ENCODE measurements around the gene GRID1. TPM values are rescaled to one million over a fixed set of nuclear protein-coding genes. Genes with fewer than 3 reads are reported as not detected.

Gene GRID1
- total RNA-seq, 1 experiment from 2014 or later = 5.6 TPM

GRCh38 chr10:85857791-85858190, 508.8 kb downstream of the GRID1 start:
- ATAC-seq (no peak), DNase-seq (ENCODE audit: low read depth, low spot score) (no peak)
- no peak overlapping the region for H3K27ac ChIP-seq (ENCODE audit: low read depth, low read length)
- H3K4me2 ChIP-seq (ENCODE audit: low read length) = no peak overlapping the region
- ChIA-PET CTCF (no interaction called here), POLR2A (no interaction called here), RAD21 (ENCODE audit: low non-redundant PET in 1 of 2, low total read pairs in 2 of 2, uncharacterized antibody in 2 of 2, unreplicated experiment in 2 of 2) (no interaction called here)
- no TSS peak for BruUV-seq (replicated peaks)
- H3K9me2 ChIP-seq (ENCODE audit: insufficient read depth) = no peaks in the 10 kb centered on the region
- H2AFZ ChIP-seq (ENCODE audit: low read depth, low read length, poor library complexity, severe bottlenecking) = no peak overlapping the region
- no peaks in the 10 kb centered on the region for H3K4me1 ChIP-seq (ENCODE audit: control insufficient read depth in 1 of 2, insufficient read depth in 2 of 2, low read length in 2 of 2)
- H3K4me3 ChIP-seq (replicated peaks in 1 of 2; ENCODE audit: low read depth in 1 of 2, low read length in 2 of 2) = no peak overlapping the region
- no peaks in the 10 kb centered on the region for H3K9me3 ChIP-seq (ENCODE audit: control insufficient read depth in 1 of 2, insufficient read depth in 1 of 2, low read depth in 1 of 2, low read length in 2 of 2)
- no peaks in the 10 kb centered on the region for H3K27me3 ChIP-seq (ENCODE audit: insufficient read depth, low read length)
- no peak overlapping the region for H3K9ac ChIP-seq (ENCODE audit: low read length)
- H4K20me1 ChIP-seq (ENCODE audit: insufficient read depth) = no peaks in the 10 kb centered on the region
- TF ChIP-seq REST (IDR thresholded peaks at IDR 0.05; ENCODE audit: low read depth) (no peak), POLR2AphosphoS5 (IDR thresholded peaks at IDR 0.05; ENCODE audit: low read depth, low read length) (no peak), ZFX (IDR thresholded peaks at IDR 0.05) (no peak), POLR2A (IDR thresholded peaks at IDR 0.05; ENCODE audit: borderline replicate concordance, extremely low read depth, insufficient read depth, insufficient read length) (no peak), TCF7L2 (IDR thresholded peaks at IDR 0.05; ENCODE audit: borderline replicate concordance, extremely low read depth, insufficient read depth, insufficient read length) (no peak), SP1 (IDR thresholded peaks at IDR 0.05; ENCODE audit: low read depth) (no peak), ZNF274 (IDR thresholded peaks at IDR 0.05; ENCODE audit: low read depth, low read length) (no peak), EGR1 (IDR thresholded peaks at IDR 0.05; ENCODE audit: low read depth) (no peak), ELF1 (IDR thresholded peaks at IDR 0.05; ENCODE audit: borderline replicate concordance, low read depth) (no peak), CBX3 (IDR thresholded peaks at IDR 0.05; ENCODE audit: low read depth) (no peak), SIN3A (IDR thresholded peaks at IDR 0.05; ENCODE audit: low read depth) (no peak), ZBTB33 (IDR thresholded peaks at IDR 0.05; ENCODE audit: extremely low read depth, insufficient replicate concordance, low read length) (no peak), SRF (IDR thresholded peaks at IDR 0.05; ENCODE audit: low read depth) (no peak), CTCF (IDR thresholded peaks at IDR 0.05 in 2 of 3, conservative IDR thresholded peaks at IDR 0.05 in 1 of 3; ENCODE audit: borderline replicate concordance in 1 of 3, insufficient read depth in 1 of 3, low read depth in 2 of 3, low read length in 2 of 3) (no peak), ATF3 (IDR thresholded peaks at IDR 0.05) (no peak)
- H3K79me2 ChIP-seq (ENCODE audit: insufficient read depth, low read length) = no peaks in the 10 kb centered on the region
- no peaks in the 10 kb centered on the region for H3K36me3 ChIP-seq (ENCODE audit: control insufficient read depth in 1 of 2, insufficient read depth in 2 of 2, low read length in 2 of 2)
- intact Hi-C loops (cut with micrococcal nuclease) = no loop called here

Measured in HCT116 (cell line).